Cardiac fibroblast (primary cell): ENCODE measurements around the gene MMP17.

Experiments
- DNase-seq, 2 donors: peaks; one replicate each; pipeline versions ENCODE4 v3.0.0 to v3.0.0-alpha.2; 2010; ENCODE audit warnings: low read depth in 2 of 2
- H3K4me3 ChIP-seq, 2 donors: replicated peaks in 1 of 2; 1 replicate in 1 of 2; 2 replicates in 1 of 2; pipeline ENCODE4 v1.5.1; 2011; ENCODE audit warnings: low read depth in 2 of 2, low read length in 2 of 2, mild to moderate bottlenecking in 2 of 2, moderate library complexity in 1 of 2
- CTCF ChIP-seq: IDR thresholded peaks from one replicate; pipeline ENCODE4 v1.5.1; 2011; ENCODE audit warnings: low read depth, mild to moderate bottlenecking, low read length, inconsistent platforms

The MMP17 gene

GRCh38 chr12:131845121-131845520 is 16.9 kb downstream of the MMP17 start:
- TF ChIP-seq CTCF: no peak
- no peak overlapping the region for H3K4me3 ChIP-seq
- no peak for DNase-seq

GRCh38 chr12:131847456-131847855 is 19.3 kb downstream of the MMP17 start:
- no peak for TF ChIP-seq CTCF
- no peak overlapping the region for H3K4me3 ChIP-seq
- DNase-seq: no peak

- TF ChIP-seq CTCF: no peak
- DNase-seq: no peak
- H3K4me3 ChIP-seq: no peak overlapping the region
Measured at GRCh38 chr12:131848753-131849152, 20.6 kb downstream of the MMP17 start.

GRCh38 chr12:131849700-131850553 is 21.7 kb downstream of the MMP17 start:
- DNase-seq: no peak
- no peak for TF ChIP-seq CTCF
- no peak overlapping the region for H3K4me3 ChIP-seq

GRCh38 chr12:131850856-131851559 is 22.8 kb downstream of the MMP17 start:
- peak in 1 of 2 donors; percentile 28 for DNase-seq

More at GRCh38 chr12:131850856-131851559, 22.8 kb downstream of the MMP17 start:
- H3K4me3 ChIP-seq: no peak overlapping the region
- TF ChIP-seq CTCF: peak; percentile 59
